Endodermal cell (in vitro differentiated cells): ENCODE results near the gene SPATA1. TPM values are rescaled to one million over a fixed set of nuclear protein-coding genes. Genes with fewer than 3 reads are reported as not detected.
"Not testable (repeated sequence)": the region's sequence is repeated elsewhere in the genome, so short reads cannot be mapped to it uniquely, and the experiment has no call there.

Source experiments
- DNase-seq: peaks from one replicate; pipeline ENCODE4 v3.0.0-alpha.2; 2017
- H3K27ac ChIP-seq: 2 replicates; pipeline ENCODE4 v1.5.1; 2013; ENCODE audit warnings: mild to moderate bottlenecking, low read depth, low read length, moderate library complexity
- H3K27me3 ChIP-seq: 2 replicates; pipeline ENCODE4 v1.6.1; 2013; ENCODE audit warnings: mild to moderate bottlenecking, low read length, moderate library complexity; ENCODE audit not compliant: insufficient read depth, control insufficient read depth, poor library complexity, severe bottlenecking
- H3K36me3 ChIP-seq: 2 replicates; pipeline ENCODE4 v1.7.0; 2013; ENCODE audit warnings: mild to moderate bottlenecking, low read length, moderate library complexity; ENCODE audit not compliant: control insufficient read depth, insufficient read depth
- H3K4me1 ChIP-seq: one replicate; pipeline ENCODE4 v1.7.0; 2013; ENCODE audit warnings: low read length; ENCODE audit not compliant: control insufficient read depth, insufficient read depth
- H3K4me3 ChIP-seq: 2 replicates; pipeline ENCODE4 v1.5.1; 2013; ENCODE audit warnings: mild to moderate bottlenecking, low read length, moderate library complexity
- H3K9ac ChIP-seq: 2 replicates; pipeline ENCODE4 v1.6.1; 2013; ENCODE audit warnings: mild to moderate bottlenecking, low read length, moderate library complexity; ENCODE audit not compliant: poor library complexity, severe bottlenecking; ENCODE audit errors: extremely low read depth
- H3K9me3 ChIP-seq: 2 replicates; pipeline ENCODE4 v1.6.1; 2013; ENCODE audit warnings: mild to moderate bottlenecking, low read length, moderate library complexity; ENCODE audit not compliant: control insufficient read depth
- H3K27ac Mint-ChIP-seq: 2 replicates; pipeline ENCODE4 v1.8.0; 2020; ENCODE audit warnings: mixed read lengths
- H3K27me3 Mint-ChIP-seq: 2 replicates; pipeline ENCODE4 v1.8.0; 2021; ENCODE audit warnings: mild to moderate bottlenecking, mixed read lengths; ENCODE audit not compliant: insufficient read depth
- H3K36me3 Mint-ChIP-seq: 2 replicates; pipeline ENCODE4 v1.8.0; 2020; ENCODE audit warnings: low read depth, mixed read lengths
- H3K4me1 Mint-ChIP-seq: 2 replicates; pipeline ENCODE4 v1.8.0; 2020; ENCODE audit warnings: mixed read lengths
- H3K4me3 Mint-ChIP-seq: 2 replicates; pipeline ENCODE4 v1.8.0; 2020; ENCODE audit warnings: mild to moderate bottlenecking, moderate library complexity, mixed read lengths
- H3K9me3 Mint-ChIP-seq: 2 replicates; pipeline ENCODE4 v1.8.0; 2020; ENCODE audit warnings: mild to moderate bottlenecking, mixed read lengths
- CTCF ChIP-seq: fragments of 200-600 bp; sonication (generic); conservative IDR thresholded peaks from 2 replicates; pipeline ENCODE4 v1.5.0; 2021; ENCODE audit warnings: antibody characterized with exemption, mild to moderate bottlenecking
- WGBS, 2 experiments: methylation state at CpG; one replicate each; pipeline versions ENCODE4 v1.1.5 to v1.1.7; 2013; ENCODE audit warnings: missing lambda C conversion rate in 2 of 2, mixed read lengths in 1 of 2; ENCODE audit not compliant: insufficient coverage in 1 of 2, insufficient read length in 1 of 2; 5-methylcytosine and 5-hydroxymethylcytosine counted together
- total RNA-seq, 2 donors: library from RNA; stranded (reverse); fragmentation: NEBNext Ultra II Directional in 1 of 2; extraction: Animal tissue kit (Norgen Biotek cat#: 25700) in 1 of 2; gene quantifications; 2 replicates in 1 of 2; 3 replicates in 1 of 2; pipeline ENCODE4 v1.2.1, GENCODE V29; 2021

The SPATA1 gene
- total RNA-seq, 2 donors from 2014 or later, result 0.55 to 1.6 TPM

GRCh38 chr1:84585803-84586202, 79.6 kb downstream of the SPATA1 start:
- Histone ChIP-seq H3K27ac (no peak overlapping the region), H3K4me1 (peaks cover under 1% of the 10 kb centered on the region), H3K36me3 (no peaks in the 10 kb centered on the region), H3K4me3 (no peak overlapping the region), H3K9ac (no peak overlapping the region), H3K27me3 (no peaks in the 10 kb centered on the region), H3K9me3 (peaks cover 41% of the 10 kb centered on the region)
- no peak overlapping the region for H3K4me3 Mint-ChIP-seq
- H3K9me3 Mint-ChIP-seq, result peaks cover 20% of the 10 kb centered on the region
- H3K4me1 Mint-ChIP-seq, result peaks cover 14% of the 10 kb centered on the region
- DNase-seq, result no peak
- H3K36me3 Mint-ChIP-seq, result peaks cover 5% of the 10 kb centered on the region
- WGBS, 2 experiments, result 86 to 93% methylated on average over 1 of the region's 1 CpG
- H3K27ac Mint-ChIP-seq, result no peak overlapping the region
- no peaks in the 10 kb centered on the region for H3K27me3 Mint-ChIP-seq
- TF ChIP-seq CTCF, result no peak

- H3K4me3 Mint-ChIP-seq, result no peak overlapping the region
- peaks cover 12% of the 10 kb centered on the region for H3K4me1 Mint-ChIP-seq
- 80 to 90% methylated on average over 3 of the region's 3 CpGs for WGBS, 2 experiments
- no peaks in the 10 kb centered on the region for H3K27me3 Mint-ChIP-seq
- H3K9me3 ChIP-seq, result peaks cover 40% of the 10 kb centered on the region
- no peak overlapping the region for H3K4me3 ChIP-seq
- H3K9me3 Mint-ChIP-seq, result peaks cover 22% of the 10 kb centered on the region
- no peak for TF ChIP-seq CTCF
- no peak overlapping the region for H3K27ac Mint-ChIP-seq
- no peak overlapping the region for H3K9ac ChIP-seq
- no peaks in the 10 kb centered on the region for H3K4me1 ChIP-seq
- no peaks in the 10 kb centered on the region for H3K27me3 ChIP-seq
- H3K36me3 Mint-ChIP-seq, result peaks cover 5% of the 10 kb centered on the region
- H3K27ac ChIP-seq, result no peak overlapping the region
- no peaks in the 10 kb centered on the region for H3K36me3 ChIP-seq
- no peak for DNase-seq
Observed at GRCh38 chr1:84587099-84587498, 80.9 kb downstream of the SPATA1 start.

GRCh38 chr1:84594959-84595358, 88.8 kb downstream of the SPATA1 start:
- H3K27ac Mint-ChIP-seq, H3K4me3 Mint-ChIP-seq, H3K36me3 Mint-ChIP-seq, H3K27me3 Mint-ChIP-seq, H3K27me3 ChIP-seq, H3K4me1 ChIP-seq, H3K9ac ChIP-seq, H3K27ac ChIP-seq, H3K36me3 ChIP-seq, H3K9me3 ChIP-seq, H3K4me3 ChIP-seq, DNase-seq: not testable (repeated sequence)
- 86 to 89% methylated on average over 1 to 2 of the region's 2 CpGs for WGBS, 2 experiments
- H3K4me1 Mint-ChIP-seq, result peaks cover 13% of the 10 kb centered on the region
- H3K9me3 Mint-ChIP-seq, result peaks cover 16% of the 10 kb centered on the region

GRCh38 chr1:84597011-84597410, 90.8 kb downstream of the SPATA1 start:
- DNase-seq, result no peak
- 94 to 100% methylated on average over 1 of the region's 1 CpG for WGBS, 2 experiments
- Mint-ChIP-seq H3K27me3 (no peaks in the 10 kb centered on the region), H3K4me1 (peaks cover 13% of the 10 kb centered on the region), H3K4me3 (no peak overlapping the region), H3K27ac (no peak overlapping the region), H3K36me3 (peaks cover under 1% of the 10 kb centered on the region), H3K9me3 (peaks cover 29% of the 10 kb centered on the region)
- no peak for TF ChIP-seq CTCF
- Histone ChIP-seq H3K4me1 (no peaks in the 10 kb centered on the region), H3K9me3 (peaks cover 5% of the 10 kb centered on the region), H3K27me3 (no peaks in the 10 kb centered on the region), H3K9ac (no peak overlapping the region), H3K4me3 (no peak overlapping the region), H3K36me3 (no peaks in the 10 kb centered on the region), H3K27ac (no peak overlapping the region)
